SKM-1 (cell line): ENCODE measurements around the gene ANP32D.
"Not testable (repeated sequence)": the region's sequence is repeated elsewhere in the genome, so short reads cannot be mapped to it uniquely, and the experiment has no call there.

Experiments used
- DNase-seq: peaks from one replicate; lab custom pipeline; 2025; ENCODE audit not compliant: unreplicated experiment; lab: John Stamatoyannopoulos, UW

Gene ANP32D

DNA sequence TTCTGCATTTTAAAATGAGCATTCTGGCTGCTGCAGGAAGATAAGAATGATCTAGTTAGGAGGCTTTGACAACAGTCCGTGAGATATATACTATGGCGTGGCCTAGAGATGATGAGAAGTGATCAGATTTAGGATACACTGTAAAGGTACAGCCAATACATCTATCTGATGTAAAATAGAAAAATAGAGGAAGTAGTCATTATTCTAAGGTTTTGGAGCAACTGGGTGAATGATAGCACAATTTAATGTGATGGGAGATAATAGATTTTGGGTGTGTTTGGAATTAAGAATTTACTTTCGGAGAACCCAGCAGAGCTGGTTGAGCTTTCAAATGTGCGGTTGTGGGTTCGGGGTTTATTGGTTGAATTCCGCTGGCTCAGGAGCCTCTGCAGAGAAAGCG is at the start of gene ANP32D:
Gene ANP32D (plus strand): TSS at position 301 of the 400 bp plus-strand sequence. CDS start 106 bp downstream, outside the sequence.
- DNase-seq = no peak

GRCh38 chr12:48423171-48423570 is 49.2 kb upstream of the ANP32D start:
- no peak for DNase-seq

DNA sequence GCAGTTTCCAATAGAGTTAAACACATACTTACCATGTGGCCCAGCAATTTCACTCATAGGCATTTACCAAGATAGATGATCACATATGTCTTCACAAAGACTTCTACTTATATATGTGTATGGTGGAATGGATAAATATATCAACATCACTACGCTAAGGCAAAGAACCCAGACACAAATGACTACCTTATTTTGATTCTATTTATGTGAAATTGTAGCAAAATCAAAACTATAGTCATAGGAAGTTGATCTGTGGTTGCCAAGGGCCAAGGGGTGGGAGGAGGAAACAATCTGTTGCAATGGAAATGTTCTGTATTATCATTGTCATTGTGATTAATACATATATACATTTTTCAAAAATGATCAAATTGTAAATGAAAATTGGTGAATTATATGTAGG is 47.7 kb upstream of the ANP32D start:
- DNase-seq = no peak

GRCh38 chr12:48434016-48434415 is 38.3 kb upstream of the ANP32D start:
- not testable (repeated sequence) for DNase-seq

GRCh38 chr12:48441069-48441468 is 31.3 kb upstream of the ANP32D start:
- no peak for DNase-seq

GRCh38 chr12:48442179-48442847 is 30.0 kb upstream of the ANP32D start:
- no peak for DNase-seq

DNA sequence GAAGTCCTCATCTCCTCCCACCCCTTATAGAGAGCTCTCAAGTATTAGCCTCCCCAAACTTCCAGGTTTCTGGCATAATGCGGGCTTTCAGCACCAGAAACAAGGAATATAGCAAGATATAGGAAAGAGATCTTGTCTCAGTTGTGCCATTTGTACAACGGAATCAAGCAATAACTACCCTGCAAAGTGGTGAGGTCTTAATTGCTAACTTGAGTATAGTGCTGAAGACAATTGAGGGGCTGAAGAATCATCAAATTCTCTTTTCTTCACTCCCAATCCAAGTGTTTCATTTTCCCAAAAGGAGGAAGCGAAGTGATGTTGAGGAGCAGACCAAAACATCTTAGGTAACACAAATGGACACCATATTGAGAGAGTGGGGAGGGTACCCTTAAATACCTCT is 26.8 kb upstream of the ANP32D start:
- DNase-seq = no peak

DNA sequence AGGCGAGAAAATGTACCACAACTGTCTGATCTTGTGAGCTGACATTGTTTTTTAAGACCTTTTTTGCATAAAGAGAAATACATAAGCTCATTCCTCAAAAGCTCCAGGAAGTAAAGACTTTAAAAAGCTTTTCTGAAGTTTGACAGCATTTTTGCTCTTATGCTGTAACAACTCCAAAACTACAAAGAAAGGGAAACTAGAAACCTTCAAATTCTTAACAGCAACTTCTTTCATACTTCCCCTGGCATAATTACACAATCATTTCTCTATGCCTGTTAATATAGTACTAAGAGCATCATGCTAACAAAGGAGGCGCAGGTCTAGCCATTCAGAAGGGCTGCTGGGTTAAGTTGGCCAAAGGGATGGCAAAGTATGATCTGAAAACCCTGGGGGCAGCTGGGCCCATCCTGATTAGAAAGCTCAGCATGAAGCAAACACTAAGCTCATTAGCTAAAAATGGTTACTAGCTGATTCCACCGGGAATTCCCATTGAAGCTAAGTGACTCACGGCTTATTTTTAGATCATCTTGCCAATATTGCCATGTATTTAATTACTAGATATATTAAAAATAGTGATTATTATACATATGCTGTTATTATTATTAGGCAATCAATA is 26.1 kb upstream of the ANP32D start:
- no peak for DNase-seq

- DNase-seq = peak; percentile 5
These were observed 24.6 kb upstream of the ANP32D start for GRCh38 chr12:48447755-48448154.

DNA sequence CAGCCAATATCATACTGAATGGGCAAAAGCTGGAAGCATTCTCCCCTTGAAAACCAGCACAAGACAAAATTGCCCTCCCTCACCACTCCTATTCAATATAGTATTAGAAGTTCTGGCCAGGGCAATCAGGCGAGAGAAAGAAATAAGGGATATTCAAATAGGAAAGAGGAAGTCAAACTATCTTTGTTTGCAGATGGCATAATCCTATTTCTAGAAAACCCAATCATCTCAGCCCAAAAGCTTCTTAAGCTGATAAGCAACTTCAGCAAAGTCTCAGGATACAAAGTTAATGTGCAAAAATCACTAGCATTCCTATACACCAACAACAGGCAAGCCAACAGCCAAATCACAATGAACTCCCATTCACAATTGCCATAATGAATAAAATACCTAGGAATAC is 21.0 kb upstream of the ANP32D start:
- DNase-seq = no peak

- not testable (repeated sequence) for DNase-seq
These were observed 19.4 kb upstream of the ANP32D start for GRCh38 chr12:48452961-48453360.

- no peak for DNase-seq
These were observed 17.7 kb upstream of the ANP32D start for GRCh38 chr12:48454667-48455066.

GRCh38 chr12:48455116-48455515 is 17.2 kb upstream of the ANP32D start:
- DNase-seq = no peak

- DNase-seq = no peak
These were observed 13.1 kb upstream of the ANP32D start for GRCh38 chr12:48459259-48459658.

DNA sequence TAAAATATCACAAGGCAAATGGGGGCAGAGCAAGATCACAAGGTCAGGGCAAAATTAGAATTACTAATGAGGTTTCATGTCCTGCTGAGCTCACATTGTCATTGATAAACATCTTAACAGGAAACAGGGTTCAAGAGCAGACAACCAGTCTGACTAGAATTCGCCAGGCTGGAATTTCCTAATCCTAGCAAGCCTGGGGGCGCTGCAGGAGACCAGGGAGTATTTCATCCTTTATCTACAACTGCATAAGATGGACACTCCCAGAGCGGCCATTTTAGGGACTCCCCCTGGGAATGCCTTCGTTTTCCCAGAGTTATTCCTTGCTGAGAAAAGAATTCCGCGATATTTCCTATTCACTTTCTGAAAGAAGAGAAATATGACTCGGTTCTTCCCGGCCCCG is 3.3 kb upstream of the ANP32D start:
- DNase-seq = not testable (repeated sequence)

DNA sequence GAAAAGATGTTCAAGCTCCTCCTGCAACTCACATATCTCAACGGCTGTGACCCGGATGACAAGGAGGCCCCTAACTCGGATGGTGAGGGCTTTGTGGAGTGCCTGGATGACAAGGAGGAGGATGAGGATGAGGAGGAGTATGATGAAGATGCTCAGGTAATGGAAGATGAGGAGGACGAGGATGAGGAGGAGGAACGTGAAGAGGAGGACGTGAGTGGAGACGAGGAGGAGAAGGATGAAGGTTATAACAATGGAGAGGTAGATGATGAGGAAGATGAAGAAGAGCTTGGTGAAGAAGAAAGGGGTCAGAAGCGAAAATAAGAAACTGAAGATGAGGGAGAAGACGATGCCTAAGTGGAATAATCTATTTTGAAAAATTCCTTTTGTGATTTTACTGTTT is 702 bp downstream of the ANP32D start:
- no peak for DNase-seq

- not testable (repeated sequence) for DNase-seq
These were observed 2.1 kb downstream of the ANP32D start for GRCh38 chr12:48474497-48474896.

DNA sequence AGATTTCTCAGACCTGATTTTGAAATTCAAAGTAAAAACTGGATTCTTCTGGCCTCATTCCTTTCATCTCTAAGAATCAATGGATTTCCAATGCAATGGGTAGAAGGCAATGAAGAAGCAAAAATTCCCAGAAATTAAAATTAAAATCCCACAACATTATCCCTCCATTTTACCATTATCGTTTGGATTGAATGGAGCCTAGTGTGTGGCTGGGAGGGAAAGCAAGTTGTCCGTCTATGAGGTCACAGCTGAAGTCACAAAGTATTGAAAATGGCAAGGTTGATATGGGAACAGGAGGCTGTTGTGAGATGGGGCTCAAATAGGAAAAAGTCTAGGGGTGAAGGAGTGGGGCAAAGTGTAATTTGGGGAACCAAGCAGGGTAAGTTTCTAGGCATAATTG is 9.8 kb downstream of the ANP32D start, which contains the start of gene C12orf54:
Gene C12orf54 (plus strand): TSS at position 301 of the 400 bp plus-strand sequence. CDS start 799 bp downstream, outside the sequence.
- no peak for DNase-seq

DNA sequence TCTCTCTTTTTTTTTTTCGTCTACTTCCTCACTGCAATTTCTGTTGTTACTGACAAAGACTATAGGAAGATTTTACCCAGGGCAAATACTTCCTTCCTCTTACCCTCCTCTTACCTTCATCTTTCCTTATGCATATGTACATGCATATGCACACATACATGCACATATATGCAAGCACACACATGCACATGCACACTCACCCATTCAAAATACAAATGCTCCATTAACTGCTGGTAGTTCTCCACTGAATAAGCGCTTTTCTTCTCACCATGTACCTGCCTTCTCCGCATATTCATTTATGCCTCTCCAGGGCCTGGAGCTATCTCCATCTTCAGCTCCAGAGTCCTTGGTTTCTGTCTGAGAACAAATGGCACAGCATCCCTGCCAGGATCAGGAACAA is 10.6 kb downstream of the ANP32D start:
- no peak for DNase-seq

DNA sequence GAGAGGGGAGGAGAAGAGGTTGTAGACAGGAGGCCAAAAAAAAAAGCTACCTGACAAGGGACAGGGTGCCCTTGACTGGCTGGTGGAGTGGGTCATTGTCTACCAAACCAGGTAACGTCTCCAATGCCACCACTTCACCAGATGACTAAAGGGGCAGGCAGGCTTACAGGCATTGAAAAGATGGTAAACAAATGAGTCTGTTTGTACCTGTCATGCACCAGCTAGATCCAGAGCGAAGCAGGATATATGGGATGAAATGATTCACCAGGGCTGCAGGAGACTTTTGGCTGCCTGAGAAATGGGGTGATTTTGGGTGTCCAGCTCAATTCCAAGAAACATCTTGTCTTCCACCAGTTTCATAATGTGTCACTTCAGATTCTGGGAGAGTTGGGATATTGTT is 13.9 kb downstream of the ANP32D start:
- no peak for DNase-seq

DNA sequence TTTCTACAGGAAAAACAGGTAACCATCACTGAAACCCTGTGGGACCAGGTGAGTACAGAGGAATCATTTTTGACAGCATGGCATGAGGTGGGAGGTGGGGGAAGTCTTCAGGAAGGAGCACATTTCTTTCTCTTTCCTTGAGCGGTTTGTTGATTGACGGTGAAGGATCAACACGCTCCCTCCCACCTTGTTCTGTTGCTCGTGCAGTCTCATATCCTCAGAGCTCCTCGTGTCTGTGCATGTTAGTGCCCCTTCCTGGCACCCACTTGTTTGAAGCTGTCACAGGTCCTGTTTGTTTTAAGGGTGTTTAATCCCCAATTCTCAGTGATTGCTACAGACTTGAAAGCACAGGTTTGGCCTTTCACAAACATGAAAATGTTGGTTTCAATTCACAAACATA is 14.3 kb downstream of the ANP32D start:
- no peak for DNase-seq

DNA sequence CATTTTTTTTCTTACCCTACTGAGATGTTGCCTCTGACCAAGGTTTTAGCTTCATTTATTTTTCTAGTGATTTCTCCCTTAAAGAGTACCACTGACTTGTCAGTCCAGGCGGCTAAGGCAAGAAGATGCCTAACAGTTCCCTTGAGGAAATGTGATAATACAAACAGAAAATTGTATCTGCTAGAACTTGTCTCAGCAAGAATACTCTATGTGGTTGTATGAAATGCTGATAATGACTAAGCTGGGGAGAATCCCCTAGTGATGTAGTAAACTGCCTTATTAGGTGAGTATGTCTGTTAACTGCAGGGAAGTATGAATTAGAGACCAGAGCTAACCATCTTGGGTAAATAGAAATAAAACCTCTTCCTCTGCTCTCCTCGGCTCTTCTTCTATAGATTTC is 16.7 kb downstream of the ANP32D start:
- DNase-seq = no peak

- DNase-seq = not testable (repeated sequence)
These were observed 17.1 kb downstream of the ANP32D start for GRCh38 chr12:48489456-48489855.
